ENCODE measurements around the gene BUB1B.
"Not testable (repeated sequence)": the region's sequence is repeated elsewhere in the genome, so short reads cannot be mapped to it uniquely, and the experiment has no call there.

BUB1B gene

DNA sequence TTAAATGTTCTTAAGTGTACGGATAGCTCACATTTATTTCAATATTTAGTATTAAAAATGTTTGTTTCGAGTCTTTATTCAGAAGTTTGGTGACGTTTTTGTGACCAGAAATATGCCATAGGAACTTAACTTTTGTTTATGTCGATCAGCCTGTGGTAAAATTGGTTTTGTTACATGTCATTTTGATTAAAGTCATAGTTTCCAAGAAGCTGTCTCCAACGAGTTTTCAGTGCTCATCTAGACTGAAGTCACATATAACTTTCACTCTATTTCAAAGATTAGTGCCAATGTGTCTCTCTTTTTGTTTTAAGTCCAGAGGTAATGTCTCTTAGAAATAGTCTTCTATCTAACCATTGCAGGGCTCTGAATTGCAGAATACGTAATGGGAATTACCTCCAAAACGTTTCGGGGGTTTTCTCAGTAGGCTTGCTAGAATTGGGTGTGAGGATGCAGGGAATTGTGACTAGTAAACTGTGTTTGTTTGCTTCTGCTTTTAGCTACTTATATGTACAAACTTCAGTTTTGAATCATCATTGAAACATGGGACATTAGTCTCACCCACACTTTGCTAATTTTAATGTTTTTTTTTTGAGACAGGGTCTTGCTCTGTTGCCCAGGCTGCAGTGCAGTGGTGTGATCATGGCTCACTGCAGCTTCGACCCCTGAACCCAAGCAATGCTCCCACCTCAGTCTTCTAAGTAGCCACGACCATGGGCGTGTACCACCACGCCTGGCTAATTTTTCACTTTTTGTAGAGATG is 3.0 kb downstream of the BUB1B start:
- DNase-seq (ENCODE audit: low read depth) = no peak
- TF ChIP-seq CTCF (conservative IDR thresholded peaks at IDR 0.05; ENCODE audit: control insufficient read depth, insufficient read depth, low read depth, low read length) = no peak
- H3K4me3 ChIP-seq (ENCODE audit: control insufficient read depth, low read depth, low read length) = no peak overlapping the region

DNA sequence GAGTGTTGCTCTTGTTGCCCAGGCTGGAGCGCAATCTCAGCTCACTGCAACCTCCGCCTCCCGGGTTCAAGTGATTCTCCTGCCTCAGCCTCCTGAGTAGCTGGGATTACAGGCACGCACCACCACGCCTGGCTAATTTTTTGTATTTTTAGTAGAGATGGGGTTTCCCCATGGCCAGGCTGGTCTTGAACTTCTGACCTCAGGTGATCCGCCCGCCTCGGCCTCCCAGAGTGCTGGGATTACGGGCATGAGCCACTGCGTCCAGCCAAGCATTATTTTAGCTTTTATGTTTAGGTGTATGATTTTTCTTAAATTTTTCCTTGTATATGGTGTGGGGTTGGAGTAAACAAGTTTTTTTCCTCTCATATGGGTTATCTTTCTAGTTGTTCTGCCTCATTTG is 6.5 kb downstream of the BUB1B start:
- H3K4me3 ChIP-seq (ENCODE audit: control insufficient read depth, low read depth, low read length); DNase-seq (ENCODE audit: low read depth): not testable (repeated sequence)

DNA sequence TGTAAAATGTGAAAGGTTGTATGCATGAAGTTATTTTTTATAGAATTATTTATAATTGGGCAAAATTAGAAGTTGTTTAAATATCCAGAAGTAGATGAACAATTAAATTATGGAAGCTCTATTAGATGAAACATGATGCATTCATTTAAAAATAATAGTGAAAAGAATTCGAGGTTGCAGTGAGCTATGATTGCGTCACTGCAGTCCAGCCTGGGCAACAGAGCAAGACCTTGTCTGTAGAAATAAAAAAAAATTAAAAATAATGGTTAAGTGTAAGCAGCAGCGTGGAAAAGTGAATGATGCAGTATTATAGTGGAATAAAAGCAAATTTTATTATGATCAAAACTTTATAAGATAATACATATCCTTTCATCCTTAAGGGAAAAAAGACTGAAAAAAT is 14.3 kb downstream of the BUB1B start:
- TF ChIP-seq CTCF (conservative IDR thresholded peaks at IDR 0.05; ENCODE audit: control insufficient read depth, insufficient read depth, low read depth, low read length) = no peak
- DNase-seq (ENCODE audit: low read depth) = no peak
- no peak overlapping the region for H3K4me3 ChIP-seq (ENCODE audit: control insufficient read depth, low read depth, low read length)

- no peak for DNase-seq (ENCODE audit: low read depth)
- no peak for TF ChIP-seq CTCF (conservative IDR thresholded peaks at IDR 0.05; ENCODE audit: control insufficient read depth, insufficient read depth, low read depth, low read length)
- H3K4me3 ChIP-seq (ENCODE audit: control insufficient read depth, low read depth, low read length) = no peak overlapping the region
Observed at GRCh38 chr15:40182358-40183029, 21.6 kb downstream of the BUB1B start.

- no peak overlapping the region for H3K4me3 ChIP-seq (ENCODE audit: control insufficient read depth, low read depth, low read length)
- DNase-seq (ENCODE audit: low read depth) = no peak
- no peak for TF ChIP-seq CTCF (conservative IDR thresholded peaks at IDR 0.05; ENCODE audit: control insufficient read depth, insufficient read depth, low read depth, low read length)
Observed at GRCh38 chr15:40183636-40184463, 23.0 kb downstream of the BUB1B start.

GRCh38 chr15:40190591-40190990 is 29.7 kb downstream of the BUB1B start:
- no peak overlapping the region for H3K4me3 ChIP-seq (ENCODE audit: control insufficient read depth, low read depth, low read length)
- no peak for TF ChIP-seq CTCF (conservative IDR thresholded peaks at IDR 0.05; ENCODE audit: control insufficient read depth, insufficient read depth, low read depth, low read length)
- peak; percentile 92 for DNase-seq (ENCODE audit: low read depth)

- peak; percentile 62 for DNase-seq (ENCODE audit: low read depth)
Observed at GRCh38 chr15:40192942-40193341, 32.1 kb downstream of the BUB1B start.

More at GRCh38 chr15:40192942-40193341, 32.1 kb downstream of the BUB1B start:
- TF ChIP-seq CTCF (conservative IDR thresholded peaks at IDR 0.05; ENCODE audit: control insufficient read depth, insufficient read depth, low read depth, low read length) = no peak
- no peak overlapping the region for H3K4me3 ChIP-seq (ENCODE audit: control insufficient read depth, low read depth, low read length)
